ENCODE data around the gene ALG9.

DNA sequence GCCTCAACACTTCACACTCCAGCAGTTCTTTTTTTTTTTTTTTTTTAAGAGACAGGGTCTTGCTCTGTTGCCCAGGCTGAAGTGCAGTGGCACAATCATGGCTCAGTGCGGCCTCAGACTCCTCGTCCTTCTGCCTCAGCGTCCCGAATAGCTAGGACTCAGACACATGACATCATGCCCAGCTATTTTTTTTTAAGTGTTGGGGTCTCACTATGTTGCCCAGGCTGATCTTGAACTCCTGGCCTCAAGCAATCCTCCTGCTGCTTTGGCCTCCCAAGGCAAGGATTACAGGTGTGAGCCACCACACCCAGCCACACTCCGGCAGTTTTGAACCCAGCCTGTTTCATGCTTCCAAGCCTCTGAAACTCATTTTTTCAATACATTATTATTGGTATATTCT lies 108.9 kb downstream of the ALG9 start:
- TF ChIP-seq EP300 (IDR thresholded peaks at IDR 0.05) (no peak), CTCF (IDR thresholded peaks at IDR 0.05) (no peak), POLR2A (IDR thresholded peaks at IDR 0.05; ENCODE audit: low read depth) (no peak), POLR2AphosphoS5 (IDR thresholded peaks at IDR 0.05) (no peak)

Data from esophagus muscularis mucosa (tissue), 4 donors.